Measurements from ENCODE around the gene IL17REL.
"Not testable (repeated sequence)": the region's sequence is repeated elsewhere in the genome, so short reads cannot be mapped to it uniquely, and the experiment has no call there.

IL17REL gene

GRCh38 chr22:49954991-49955580 lies 57.5 kb downstream of the IL17REL start:
- DNase-seq, result no peak

- DNase-seq, result no peak
Measured at GRCh38 chr22:49954354-49954753, 58.2 kb downstream of the IL17REL start.

DNA sequence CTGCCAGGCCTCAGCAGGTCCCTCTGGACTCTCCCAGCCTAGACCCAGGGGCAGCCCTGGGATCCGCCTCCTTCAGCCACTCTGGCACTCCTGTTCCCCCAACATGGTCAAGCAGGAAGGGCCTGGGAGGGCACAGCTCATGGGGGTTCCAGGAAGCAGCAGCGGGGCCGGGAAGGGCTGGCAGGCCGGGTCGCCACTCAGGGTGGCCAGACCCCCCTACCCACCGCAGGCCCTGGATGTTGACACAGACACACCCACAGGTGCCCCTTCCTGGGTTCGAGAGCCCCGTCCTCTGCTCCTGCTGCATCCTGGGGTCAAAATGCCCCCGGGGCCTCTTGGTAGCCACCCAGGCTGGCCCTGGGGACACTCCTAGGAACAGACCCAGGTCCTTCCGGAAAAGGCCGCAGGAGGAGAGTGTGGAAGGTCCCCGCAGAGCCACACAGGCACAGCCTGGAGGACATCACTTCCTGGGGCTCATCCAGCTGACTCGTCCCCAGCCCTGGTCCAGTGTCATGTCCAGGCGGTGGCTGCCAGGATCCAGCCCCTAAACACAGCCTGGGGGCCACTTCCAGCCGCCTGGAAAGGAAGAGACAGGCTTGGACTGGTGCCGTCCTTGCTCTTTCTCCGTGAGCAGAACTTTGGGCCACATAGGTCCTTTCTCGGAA lies 58.8 kb downstream of the IL17REL start:
- no peak for DNase-seq

DNA sequence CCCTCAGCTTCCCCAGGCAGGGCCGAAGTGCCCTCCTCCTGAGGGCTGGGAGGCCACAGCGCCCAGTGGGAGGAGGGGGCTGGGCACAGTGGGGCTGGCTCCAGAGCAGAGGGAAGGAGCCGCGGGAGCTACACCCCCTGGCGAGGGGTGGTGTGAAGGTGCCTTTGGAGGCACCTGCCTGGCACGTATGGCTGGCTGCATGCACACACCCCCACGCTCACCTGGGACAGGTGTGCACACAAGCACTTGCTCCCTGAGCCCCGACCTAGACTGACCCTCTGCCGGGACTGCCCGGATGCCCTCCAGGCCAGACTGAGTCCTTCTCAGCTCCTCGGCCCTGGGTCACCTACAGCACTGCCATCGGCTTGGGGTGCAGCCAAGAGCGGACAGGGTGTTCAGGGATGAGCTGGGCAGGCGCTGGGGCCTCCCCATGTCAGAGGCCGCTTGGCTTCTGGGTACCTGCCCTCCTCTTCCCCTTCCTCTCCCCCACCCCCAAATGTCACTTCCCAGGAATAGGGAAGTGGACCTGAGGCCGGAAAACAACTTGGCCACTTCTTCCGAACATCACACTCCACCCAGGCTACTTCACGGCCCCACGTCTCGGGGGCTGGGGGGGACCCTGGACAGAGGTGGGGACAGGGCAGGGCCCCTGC lies 59.4 kb downstream of the IL17REL start:
- no peak for DNase-seq

DNA sequence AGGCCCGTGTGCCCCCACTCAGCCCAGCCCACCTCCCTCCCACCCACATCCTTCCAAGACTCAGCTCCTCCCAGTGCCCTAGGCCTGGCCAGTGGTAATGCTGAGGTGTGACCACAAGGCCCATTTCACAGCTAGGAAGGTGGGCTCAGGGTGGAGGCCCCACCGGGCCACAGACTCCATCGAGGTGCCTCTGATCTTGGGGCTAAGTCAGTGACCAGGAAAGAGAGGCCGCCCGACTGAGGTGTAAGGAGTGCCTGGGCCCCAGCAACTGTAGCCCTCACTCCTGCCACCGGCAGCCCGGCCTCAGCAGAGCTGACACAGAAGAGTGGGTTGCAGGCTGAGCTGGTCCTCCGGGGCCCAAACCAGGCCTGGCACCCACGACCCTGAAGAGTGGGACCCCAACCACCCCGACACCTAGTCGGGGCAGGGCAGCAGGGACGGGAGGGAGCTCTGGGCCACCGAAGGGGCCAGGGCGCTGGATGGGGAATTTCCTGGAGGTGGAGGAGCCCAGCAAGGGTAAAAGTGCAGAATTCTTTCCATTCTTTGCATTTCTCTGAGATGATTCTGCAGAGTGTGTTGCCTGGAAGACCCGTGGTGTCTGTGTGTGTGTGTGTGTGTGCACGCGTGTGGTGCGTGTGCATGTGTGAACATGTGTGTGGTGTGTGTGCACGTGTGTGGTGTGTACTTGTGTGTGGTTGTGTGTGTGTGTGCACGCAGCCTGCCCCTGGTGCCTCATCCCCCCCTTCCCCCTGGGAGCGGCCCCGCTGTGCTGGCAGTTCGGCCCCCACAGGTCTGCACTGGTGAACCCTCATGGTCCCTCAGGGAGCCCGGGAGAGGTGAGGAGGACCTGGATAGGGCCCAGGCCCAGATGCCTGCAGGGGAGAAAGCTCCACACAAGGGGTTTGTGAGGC lies 60.3 kb downstream of the IL17REL start:
- DNase-seq, result peak; percentile 93

DNA sequence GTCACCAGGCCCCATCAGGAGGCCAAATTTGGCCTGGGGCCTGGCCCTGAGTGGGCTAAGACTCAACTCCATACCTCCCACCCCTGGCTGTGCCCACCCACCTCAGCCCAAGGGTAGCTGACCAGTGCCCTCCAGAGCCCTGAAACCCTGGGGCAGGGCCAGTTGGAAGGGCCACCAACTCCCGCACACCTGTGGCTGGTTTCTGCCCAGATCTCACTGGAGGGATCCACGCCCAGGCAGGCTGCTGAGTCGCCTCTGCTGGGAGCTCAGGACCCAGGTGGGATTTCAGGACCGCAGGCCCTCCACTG lies 60.9 kb downstream of the IL17REL start:
- DNase-seq, result no peak

GRCh38 chr22:49951000-49951677 lies 61.4 kb downstream of the IL17REL start:
- no peak for DNase-seq

DNA sequence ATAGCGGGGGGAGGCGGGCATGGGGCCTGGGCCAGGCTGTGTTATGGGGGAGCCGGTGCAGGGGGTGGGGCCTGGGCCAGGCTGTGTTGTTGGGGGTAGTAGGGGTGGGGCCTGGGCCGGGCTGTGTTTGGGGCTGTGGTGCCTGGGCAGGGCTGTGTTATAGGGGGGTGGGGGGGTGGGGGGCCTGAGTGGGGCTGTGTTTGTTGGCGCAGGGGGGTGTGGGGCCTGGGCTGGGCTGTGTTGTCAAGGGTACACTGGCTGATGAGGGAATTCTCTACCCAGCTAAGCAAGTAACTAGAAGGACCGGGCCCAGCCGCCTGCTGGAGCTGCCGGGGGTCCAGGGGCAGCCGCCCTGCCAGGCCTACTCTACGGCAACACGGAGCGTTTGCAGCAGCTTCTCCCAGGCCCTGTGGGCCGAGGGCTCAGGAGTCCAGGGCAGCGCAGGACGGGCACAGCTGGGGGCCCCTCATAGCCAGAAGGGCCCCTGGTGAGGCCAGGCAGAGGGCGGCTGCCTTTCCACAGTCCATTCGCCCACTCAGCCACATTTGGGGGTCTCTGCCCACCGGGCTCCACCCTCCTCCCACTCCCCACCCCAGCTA lies 62.1 kb downstream of the IL17REL start:
- no peak for DNase-seq

DNA sequence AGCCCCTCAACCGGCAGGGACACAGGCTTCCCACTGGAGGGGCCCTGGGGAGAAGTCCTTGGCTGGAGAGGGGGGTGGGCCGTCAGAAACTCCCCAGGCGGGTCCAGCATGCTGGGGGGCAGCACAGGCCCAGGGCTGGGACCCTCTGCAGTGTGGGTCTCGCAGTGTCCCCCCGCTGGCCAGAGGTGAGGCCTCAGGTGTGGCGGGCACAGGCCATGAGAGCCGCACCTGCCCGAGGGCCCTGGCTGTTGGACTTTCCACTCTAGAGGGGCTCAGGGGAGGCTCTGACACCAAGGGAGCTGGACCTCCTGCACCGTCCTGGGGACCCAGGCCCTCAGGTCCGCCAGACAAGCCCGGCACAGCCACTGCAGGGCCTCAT lies 62.7 kb downstream of the IL17REL start:
- DNase-seq, result no peak

DNA sequence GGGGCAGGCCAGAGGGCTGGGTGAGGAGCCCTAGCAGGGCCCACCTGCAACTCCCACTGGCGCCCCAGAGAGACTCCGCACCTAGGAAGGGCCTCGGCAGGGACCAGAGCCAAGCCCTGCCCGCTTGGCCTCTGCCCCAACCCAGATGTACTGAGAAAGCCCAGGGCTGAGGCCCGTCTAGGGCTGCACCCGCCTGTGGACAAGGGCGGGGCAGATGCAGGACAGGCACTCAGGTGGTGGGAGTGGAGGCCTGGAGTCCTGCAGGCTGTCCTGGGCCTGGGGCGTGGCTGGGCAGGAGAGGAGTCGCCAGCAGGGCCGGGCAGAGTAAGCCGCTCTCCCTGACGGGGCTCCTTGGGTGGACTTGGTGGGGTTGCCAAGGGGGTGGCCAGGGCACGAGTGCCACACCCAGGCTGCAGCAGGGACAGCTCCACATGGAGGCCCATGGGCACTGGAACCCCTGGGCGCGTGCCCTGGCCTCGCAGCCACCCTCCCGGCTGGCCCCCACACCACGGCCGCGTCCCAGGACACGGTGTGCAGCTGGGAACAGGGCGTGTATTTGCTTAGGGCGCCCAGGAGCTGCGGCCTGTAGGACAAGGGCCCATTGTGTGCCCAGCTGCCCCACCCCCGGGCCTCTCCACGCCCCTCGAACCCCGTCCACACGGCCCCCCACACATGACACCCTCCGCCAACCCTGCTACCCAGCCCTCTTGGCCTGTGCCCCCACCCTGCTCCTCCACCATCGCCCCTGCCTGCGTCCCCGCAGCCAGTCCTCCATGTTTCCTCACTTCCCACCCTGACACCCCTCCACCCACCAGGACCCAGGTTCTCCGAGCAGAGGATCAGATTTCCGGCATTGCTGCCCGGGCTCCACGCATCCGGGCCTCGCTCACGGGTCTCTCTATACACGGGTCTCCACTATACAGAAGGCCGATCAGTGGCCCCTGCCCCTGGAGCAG lies 63.3 kb downstream of the IL17REL start:
- DNase-seq, result no peak

DNA sequence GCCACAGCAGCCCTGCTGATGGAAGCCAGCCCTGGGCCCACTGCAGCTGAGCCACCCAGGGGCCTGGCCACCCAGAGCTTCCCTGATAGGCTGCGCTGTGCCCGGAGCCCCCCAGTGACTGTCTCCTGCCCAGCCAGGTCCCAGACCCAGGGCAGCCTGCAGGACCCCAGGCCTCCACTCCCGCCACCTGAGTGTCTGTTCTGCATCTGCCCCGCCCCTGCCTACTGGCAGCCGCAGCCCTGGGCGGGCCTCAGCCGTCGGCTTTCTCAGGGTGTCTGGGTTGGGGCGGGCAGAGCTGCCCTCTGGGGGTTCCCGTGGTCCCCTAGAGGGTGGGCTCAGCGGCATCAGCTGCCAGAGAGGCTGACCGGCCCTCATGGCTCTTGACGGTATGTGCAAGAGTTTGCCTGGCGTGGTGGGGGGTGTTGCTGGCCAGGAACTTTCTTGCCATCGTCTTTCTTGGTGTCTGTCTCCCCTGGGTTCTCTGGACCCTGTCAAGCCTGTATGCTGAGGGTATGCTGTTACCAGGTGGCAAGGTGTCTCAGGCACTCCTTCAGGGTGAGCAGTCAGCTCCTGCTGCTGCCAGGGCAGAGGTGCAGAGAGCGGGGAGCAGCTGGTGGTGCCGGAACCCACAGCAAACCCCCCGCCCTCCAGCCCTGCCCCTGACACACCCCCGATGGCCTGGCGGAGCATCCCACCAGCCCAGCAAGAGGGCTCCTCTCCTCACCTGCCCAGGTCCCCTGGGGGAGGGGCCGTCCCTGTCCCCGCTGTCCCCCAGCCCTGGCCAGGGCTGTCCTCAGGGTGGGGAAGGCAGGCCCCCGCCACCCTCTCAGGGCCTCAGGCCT lies 64.2 kb downstream of the IL17REL start:
- DNase-seq, result no peak

- DNase-seq, result no peak
Measured at GRCh38 chr22:49947296-49947622, 65.3 kb downstream of the IL17REL start.

DNA sequence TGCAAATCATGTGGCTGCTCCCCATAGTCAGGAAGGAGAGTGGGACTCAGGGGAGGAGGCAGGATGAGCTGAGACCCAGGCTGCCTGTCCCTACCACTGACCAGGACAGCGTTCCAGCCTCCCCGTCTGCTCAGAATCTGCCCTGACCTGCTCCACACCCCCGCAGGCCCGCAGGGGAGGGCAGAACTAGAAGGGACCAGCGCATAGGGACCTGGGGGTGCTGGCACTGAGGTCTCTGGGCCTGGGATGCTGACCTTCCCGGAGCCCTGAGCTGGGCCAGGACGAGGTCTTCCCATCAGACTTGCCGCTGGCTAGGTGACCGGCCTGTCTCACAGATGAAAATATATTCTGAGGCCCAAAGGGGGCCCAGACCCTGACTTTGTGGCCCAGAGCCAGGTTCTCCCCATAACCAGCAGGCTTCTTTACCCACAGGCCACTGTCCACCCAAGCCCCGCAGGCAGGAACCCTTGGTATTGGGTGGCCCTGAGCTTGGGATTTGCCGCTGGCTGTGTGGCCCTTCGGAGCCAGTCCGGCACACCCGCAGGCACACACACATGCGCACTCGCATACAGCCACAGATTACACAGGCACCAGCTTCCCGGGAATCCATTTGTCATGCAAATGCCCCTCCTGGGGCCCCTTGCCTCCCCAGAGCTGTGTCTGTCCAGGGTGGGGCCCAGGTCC lies 65.8 kb downstream of the IL17REL start:
- no peak for DNase-seq

DNA sequence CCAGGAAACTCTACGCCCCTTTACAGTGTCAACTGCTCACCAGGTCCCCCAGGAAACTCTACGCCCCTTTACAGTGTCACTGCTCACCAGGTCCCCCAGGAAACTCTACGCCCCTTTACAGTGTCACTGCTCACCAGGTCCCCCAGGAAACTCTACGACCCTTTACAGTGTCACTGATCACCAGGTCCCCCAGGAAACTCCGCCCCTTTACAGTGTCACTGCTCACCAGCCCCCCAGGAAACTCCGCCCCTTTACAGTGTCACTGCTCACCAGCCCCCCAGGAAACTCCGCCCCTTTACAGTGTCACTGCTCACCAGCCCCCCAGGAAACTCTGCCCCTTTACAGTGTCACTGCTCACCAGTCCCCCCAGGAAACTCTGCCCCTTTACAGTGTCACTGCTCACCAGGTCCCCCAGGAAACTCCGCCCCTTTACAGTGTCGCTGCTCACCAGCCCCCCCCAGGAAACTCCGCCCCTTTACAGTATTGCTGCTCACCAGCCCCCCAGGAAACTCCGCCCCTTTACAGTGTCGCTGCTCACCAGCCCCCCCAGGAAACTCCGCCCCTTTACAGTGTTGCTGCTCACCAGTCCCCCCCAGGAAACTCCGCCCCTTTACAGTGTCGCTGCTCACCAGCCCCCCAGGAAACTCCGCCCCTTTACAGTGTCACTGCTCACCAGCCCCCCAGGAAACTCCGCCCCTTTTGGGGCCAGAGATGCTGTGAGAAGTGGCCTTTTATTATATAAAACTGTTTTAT lies 67.3 kb downstream of the IL17REL start:
- DNase-seq, result not testable (repeated sequence)
